Measurements from ENCODE around the gene ALOX12B. TPM values are rescaled to one million over a fixed set of nuclear protein-coding genes. Genes with fewer than 3 reads are reported as not detected.

The ALOX12B gene
- total RNA-seq, 2 donors from 2014 or later = not detected

GRCh38 chr17:8124350-8125153 lies 37.0 kb upstream of the ALOX12B start:
- Histone ChIP-seq H3K27ac (no peak overlapping the region), H3K36me3 (replicated peaks in 1 of 2; ENCODE audit: insufficient read depth in 1 of 2, low read depth in 2 of 2) (no peaks in the 10 kb centered on the region), H3K9me3 (no peaks in the 10 kb centered on the region), H3K4me3 (no peak overlapping the region), H3K4me1 (peaks cover 70% of the 10 kb centered on the region), H3K27me3 (peaks cover 0 to 29% of the 10 kb centered on the region in 2 donors)
- intact Hi-C loops (cut with DNase I) = loop anchor here (5.0 kb wide), 1 partner anchor 53 kb away; the partner anchor contains the start of gene TMEM107
- TF ChIP-seq, protein P1, sequence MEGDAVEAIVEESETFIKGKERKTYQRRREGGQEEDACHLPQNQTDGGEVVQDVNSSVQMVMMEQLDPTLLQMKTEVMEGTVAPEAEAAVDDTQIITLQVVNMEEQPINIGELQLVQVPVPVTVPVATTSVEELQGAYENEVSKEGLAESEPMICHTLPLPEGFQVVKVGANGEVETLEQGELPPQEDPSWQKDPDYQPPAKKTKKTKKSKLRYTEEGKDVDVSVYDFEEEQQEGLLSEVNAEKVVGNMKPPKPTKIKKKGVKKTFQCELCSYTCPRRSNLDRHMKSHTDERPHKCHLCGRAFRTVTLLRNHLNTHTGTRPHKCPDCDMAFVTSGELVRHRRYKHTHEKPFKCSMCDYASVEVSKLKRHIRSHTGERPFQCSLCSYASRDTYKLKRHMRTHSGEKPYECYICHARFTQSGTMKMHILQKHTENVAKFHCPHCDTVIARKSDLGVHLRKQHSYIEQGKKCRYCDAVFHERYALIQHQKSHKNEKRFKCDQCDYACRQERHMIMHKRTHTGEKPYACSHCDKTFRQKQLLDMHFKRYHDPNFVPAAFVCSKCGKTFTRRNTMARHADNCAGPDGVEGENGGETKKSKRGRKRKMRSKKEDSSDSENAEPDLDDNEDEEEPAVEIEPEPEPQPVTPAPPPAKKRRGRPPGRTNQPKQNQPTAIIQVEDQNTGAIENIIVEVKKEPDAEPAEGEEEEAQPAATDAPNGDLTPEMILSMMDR (IDR thresholded peaks at IDR 0.05) = no peak
- TF ChIP-seq POLR2A (IDR thresholded peaks at IDR 0.05) = no peak
- no peak for ATAC-seq
- peak in 1 of 4 donors; percentile 17 for DNase-seq
- 8 to 11% methylated on average over 10 to 24 of the region's 24 CpGs for WGBS, 2 donors

- Histone ChIP-seq H3K4me1 (peaks cover 71% of the 10 kb centered on the region), H3K27me3 (peaks cover 0 to 29% of the 10 kb centered on the region in 2 donors), H3K4me3 (no peak within 1 kb of the TSS), H3K27ac (no peak within 1 kb of the TSS), H3K36me3 (replicated peaks in 1 of 2; ENCODE audit: insufficient read depth in 1 of 2, low read depth in 2 of 2) (no peaks in the 10 kb centered on the region), H3K9me3 (no peaks in the 10 kb centered on the region)
- DNase-seq = peak in 2 of 4 donors; percentile 16
- no peak for ATAC-seq
- TF ChIP-seq POLR2A (IDR thresholded peaks at IDR 0.05) = no peak
- TF ChIP-seq, protein P1 (IDR thresholded peaks at IDR 0.05) = no peak
- 2 to 3% methylated on average over 29 of the region's 29 CpGs for WGBS, 2 donors
- intact Hi-C loops (cut with DNase I) = no loop called here
These were observed 36.3 kb upstream of the ALOX12B start, which contains the start of gene HES7 for GRCh38 chr17:8123695-8124349. TSS of gene HES7 (minus strand) at chr17:8124106. CDS start at chr17:8124084, 22 bp downstream.

- DNase-seq (peak in 3 of 4 donors; percentile 17 to 34 (median 30)), ATAC-seq (no peak)
- Histone ChIP-seq H3K27me3 (peaks cover 0 to 29% of the 10 kb centered on the region in 2 donors), H3K4me1 (peaks cover 78% of the 10 kb centered on the region), H3K9me3 (no peaks in the 10 kb centered on the region), H3K27ac (no peak overlapping the region), H3K36me3 (replicated peaks in 1 of 2; ENCODE audit: insufficient read depth in 1 of 2, low read depth in 2 of 2) (no peaks in the 10 kb centered on the region), H3K4me3 (no peak overlapping the region)
- intact Hi-C loops (cut with DNase I) = no loop called here
- TF ChIP-seq, protein P1 (IDR thresholded peaks at IDR 0.05) = no peak
- TF ChIP-seq POLR2A (IDR thresholded peaks at IDR 0.05) = no peak
- 2 to 5% methylated on average over 37 to 55 of the region's 55 CpGs for WGBS, 2 donors
These were observed 35.6 kb upstream of the ALOX12B start for GRCh38 chr17:8122924-8123694.

DNA sequence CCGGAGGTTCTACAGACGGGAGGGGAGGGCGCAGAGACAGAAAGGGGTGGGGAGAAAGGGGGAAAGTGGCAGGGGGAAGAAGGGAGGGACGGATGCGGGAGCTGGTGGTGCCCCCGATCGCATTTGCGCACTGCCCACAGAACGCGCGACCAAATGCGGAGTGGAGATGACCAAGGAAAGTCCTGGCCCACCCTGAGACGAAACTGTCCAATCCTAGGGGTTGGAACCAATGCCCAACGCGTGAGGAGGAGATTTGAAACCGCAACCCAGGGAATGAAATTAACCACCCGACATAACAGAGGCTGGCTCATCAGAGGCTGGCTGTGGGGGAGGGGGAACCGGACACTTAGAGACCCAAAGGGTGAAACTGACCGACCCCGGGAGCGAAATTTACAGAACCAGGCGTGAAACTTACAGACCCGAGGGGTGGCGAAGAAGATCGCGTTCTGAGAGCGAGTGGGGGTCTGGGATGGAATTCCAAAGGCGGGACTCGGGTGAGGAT lies 35.0 kb upstream of the ALOX12B start:
- Histone ChIP-seq H3K4me1 (peaks cover 85% of the 10 kb centered on the region), H3K9me3 (no peaks in the 10 kb centered on the region), H3K36me3 (replicated peaks in 1 of 2; ENCODE audit: insufficient read depth in 1 of 2, low read depth in 2 of 2) (no peaks in the 10 kb centered on the region), H3K4me3 (no peak overlapping the region), H3K27me3 (peaks cover 0 to 29% of the 10 kb centered on the region in 2 donors), H3K27ac (no peak overlapping the region)
- 0 to 2% methylated on average over 26 to 29 of the region's 29 CpGs for WGBS, 2 donors
- TF ChIP-seq, protein P1 (IDR thresholded peaks at IDR 0.05) = no peak
- TF ChIP-seq POLR2A (IDR thresholded peaks at IDR 0.05) = no peak
- ATAC-seq (no peak), DNase-seq (peak in 2 of 4 donors; percentile 17 to 19)
- intact Hi-C loops (cut with DNase I) = no loop called here
